Measurements from ENCODE around the gene PRKCSH.
"Not testable (repeated sequence)": the region's sequence is repeated elsewhere in the genome, so short reads cannot be mapped to it uniquely, and the experiment has no call there.

Gene PRKCSH

DNA sequence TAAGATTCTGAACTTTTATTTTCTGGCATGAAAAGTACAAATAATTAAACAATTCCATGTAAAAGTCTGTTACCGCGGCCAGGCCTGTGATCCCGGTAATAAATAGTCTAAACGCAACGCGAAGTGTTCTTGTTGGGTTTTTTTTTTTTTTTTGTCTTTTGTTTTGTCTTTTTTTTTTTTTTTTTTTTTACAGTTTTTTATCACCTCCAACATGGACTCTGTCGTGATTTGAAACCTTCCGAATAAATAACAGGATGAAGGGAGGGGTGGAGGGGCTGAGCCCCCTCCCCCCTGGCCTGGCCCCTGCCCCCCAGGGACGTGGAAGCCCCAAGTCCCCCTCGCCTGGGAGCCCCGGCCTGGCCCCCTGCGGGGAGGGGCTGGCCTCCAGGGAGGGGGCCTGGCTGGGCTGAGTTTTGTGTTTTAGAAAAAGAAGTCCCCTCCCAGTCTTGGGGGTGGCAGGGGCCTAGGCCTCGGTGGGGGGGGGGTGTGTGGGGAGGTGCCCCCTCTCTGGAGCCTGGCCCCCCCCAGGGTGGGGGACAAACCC lies 16.0 kb downstream of the PRKCSH start:
- FAIRE-seq: no peak

DNA sequence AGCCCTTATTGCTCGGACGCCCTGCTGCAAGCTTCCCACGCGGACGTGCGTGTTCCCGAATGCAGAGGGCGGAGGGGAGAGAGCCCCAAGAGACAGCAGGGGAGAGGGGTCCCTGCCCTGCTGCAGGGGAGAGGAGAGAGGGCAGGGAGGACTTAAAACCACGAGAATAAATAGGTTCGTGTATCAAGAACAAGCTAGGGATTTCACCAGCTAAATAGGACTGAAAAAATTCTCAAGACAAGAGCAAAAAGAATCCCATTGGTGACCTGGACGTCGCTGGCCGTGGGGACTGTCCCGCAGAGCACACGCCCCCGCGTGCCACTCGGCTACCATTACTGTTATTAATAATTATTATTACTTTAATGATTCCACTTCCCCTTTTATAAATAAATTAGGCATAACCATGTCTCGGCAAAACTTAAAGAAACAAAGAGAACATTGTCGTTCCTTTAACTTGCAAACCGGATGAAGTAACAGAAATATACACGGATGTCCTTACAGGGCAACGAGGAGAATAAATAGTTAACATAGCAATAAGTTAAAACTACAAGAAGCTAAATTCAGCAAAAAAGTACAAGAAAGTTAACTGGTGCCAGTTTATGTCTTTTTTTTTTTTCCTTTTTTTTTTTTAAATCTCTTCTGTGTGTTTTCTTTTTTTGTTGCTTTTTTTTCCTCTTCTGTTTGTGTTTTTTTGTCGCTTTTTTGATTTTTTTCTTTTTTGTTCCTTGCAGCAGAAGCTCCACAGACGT lies 16.6 kb downstream of the PRKCSH start:
- FAIRE-seq: no peak

DNA sequence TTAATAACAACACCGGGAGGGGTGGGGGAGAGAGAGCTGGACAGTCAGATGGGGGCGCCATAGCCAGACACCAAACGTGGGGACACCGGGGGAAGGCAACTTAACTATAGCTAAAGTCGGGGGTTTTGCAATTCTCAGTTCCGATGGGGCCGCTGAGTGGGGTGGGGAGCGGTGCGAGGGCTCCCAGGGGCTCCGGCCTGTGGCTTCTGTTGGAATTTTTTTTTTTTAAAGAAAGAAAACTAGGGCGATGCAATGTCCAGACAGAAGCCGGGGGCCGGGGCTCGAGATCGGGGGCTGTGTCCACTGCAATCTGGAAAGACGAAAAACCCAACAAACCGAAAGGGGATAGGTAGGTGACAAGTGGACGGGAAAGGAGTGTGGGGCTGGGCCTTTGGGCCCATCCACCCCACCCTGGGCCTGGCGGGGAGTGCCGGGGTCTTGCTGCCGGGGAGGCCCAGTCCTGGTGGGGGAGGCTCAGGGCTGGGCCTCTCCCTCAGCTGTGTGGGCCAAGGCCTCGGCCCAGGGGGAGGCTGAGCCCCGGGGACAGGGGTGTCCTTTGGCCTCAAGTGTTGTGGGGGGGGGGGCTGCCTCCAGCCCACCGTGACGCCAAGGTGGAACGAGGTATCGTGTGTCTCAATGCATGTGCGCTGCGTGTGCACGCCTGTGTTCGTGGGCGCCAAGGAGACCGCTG lies 17.3 kb downstream of the PRKCSH start:
- FAIRE-seq: no peak

- no peak for FAIRE-seq
These were observed 18.3 kb downstream of the PRKCSH start for GRCh38 chr19:11453468-11454341.

DNA sequence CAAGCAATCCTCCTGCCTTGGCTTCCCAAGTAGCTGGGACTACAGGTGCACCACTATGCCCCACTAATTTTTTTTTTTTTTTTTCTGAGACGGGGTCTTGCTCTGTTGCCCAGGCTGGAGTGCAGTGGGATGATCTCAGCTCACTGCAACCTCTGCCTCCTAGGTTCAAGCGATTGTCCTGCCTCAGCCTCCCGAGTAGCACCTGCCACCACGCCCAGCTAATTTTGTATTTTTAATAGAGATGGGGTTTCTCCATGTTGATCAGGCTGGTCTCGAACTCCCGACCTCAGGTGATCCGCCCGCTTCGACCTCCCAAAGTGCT lies 19.8 kb downstream of the PRKCSH start:
- FAIRE-seq: not testable (repeated sequence)

DNA sequence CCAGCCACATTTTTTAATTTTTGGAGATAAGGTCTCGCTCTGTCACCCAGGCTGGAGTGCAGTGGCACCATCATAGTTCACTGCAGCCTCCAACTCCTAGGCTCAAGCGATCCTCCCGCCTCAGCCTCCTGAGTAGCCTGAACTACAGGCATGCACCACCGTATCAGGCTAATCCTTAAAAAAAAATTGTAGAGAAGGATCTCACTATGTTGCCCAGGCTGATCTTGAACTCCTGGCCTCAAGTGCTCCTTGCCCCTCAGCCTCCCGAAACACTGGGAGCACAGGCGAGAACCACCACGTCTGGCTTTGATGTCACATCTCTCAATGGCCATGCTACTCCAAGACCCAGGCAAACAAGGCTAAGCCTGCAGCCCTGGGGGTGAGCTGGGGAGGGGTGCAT lies 21.2 kb downstream of the PRKCSH start:
- no peak for FAIRE-seq

DNA sequence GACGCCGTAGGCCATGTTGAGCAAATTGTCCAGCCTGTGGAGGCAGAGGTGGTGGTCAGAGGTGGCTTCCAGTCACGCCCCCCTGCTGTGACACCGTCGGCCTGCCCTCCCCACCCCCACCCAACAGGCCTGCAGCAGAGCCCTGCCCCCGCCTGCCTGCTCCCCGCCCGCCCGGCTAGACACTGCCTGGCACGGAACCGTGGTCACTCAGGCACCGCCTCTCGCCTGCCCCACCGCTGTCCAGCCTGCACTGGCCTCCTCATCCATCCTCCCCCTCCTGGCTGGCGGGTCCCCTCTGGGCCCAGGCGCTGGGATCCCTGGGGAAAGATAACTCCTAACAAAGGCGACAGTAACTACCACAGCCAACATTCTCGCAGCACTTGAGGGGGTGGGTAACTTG lies 21.7 kb downstream of the PRKCSH start:
- FAIRE-seq: no peak

DNA sequence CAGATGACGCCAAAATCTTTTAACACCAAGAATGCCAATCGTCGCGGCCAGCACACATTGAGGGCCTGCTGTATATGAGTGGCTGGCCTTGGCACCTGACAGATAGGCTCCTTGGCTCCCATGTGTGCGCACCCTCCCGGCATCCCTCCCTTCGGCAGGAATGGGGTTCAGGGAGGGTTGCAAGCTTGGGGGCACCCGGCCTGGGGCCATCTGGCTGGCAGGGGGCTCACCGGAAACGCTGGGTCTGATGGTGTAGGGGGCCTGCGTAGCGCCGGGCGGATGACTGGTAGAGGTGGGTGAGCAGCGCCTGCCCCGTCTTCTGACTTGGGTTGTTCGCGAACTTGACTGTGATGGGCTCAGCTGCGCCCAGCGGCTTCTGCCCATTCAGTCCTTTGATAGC lies 22.4 kb downstream of the PRKCSH start:
- FAIRE-seq: no peak

GRCh38 chr19:11458236-11458900 lies 22.9 kb downstream of the PRKCSH start:
- FAIRE-seq: no peak

DNA sequence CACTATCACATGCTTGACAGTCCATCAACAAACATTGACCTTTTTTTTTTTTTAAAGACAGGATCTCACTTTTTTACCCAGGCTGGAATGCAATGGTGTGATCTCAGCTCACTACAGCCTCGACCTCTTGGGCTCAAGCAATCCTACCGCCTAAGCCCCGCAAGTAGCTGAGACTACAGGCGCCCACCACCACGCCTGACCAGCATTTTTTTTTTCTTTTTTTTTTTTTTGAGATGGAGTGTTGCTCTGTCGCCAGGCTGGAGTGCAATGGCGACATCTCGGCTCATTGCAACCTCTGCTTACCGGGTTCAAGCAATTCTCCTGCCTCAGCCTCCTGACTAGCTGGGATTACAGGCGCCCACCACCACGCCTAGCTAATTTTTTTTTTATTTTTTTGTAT lies 23.5 kb downstream of the PRKCSH start:
- FAIRE-seq: not testable (repeated sequence)

DNA sequence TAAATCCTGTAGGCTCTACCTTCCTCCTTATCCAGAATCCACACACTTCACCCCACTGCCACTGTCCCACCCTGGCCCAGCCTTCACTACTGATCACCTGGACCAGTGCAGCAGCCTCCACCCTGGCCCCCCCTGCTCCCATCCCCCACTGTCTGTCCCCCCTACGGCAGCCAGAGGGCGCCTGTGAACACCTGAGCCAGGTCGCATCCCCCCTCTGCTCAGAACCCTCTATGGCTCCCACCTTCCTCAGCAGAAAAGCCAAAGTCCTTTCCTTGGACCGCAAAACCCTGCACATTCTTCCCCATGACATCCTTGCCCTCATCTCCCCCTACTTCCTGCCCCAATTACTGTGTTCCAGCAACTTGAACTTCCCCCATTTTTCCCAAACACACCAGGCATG lies 24.8 kb downstream of the PRKCSH start:
- no peak for FAIRE-seq

- no peak for FAIRE-seq
These were observed 26.0 kb downstream of the PRKCSH start for GRCh38 chr19:11461453-11461852.

DNA sequence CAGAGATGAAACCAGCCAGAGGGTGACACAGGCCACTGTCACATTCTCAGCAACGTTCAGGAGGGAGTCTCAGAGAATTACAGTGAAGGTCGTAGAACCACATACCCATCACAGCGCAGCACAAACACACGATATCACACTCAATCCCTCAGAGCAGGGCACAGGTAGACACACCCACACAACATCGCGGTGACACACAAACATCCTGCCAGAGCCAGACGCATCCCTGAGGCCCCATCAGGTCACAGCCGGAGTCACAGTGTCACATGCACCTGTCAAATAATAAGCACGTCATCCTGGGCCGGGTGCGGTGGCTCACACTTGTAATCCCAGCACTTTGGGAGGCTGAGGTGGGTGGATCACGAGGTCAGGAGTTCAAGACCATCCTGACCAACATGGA lies 28.0 kb downstream of the PRKCSH start:
- no peak for FAIRE-seq

DNA sequence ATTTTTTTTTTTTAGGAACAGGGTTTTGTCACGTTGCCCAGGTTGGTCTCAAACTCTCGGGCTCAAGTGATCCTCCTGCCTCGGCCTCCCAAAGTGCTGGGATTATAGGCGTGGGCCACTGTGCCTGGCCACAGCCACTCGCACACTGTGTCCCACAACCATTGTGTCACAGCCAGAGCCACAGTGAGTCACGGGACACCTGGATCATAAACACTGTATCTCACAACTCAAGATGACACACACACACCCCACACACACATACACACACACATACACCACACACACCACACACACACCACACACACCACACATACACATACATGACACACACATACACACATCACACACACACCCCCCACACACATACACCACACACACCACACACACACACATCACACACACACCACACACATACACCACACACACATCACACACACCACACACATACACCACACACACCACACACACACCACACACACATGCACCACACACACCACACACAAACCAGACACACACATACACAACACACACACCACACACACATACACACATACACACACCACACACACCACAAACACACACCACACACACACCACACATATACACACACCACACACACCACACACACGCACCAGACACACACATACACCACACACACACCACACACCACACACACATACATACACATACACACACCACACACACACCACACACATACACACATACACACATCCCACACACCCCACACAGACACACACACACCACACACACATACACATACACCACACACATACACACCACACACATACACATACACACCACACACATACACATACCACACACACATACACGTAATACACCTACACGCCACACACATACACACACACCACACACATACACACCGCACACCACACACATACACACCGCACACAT lies 29.2 kb downstream of the PRKCSH start:
- no peak for FAIRE-seq

GRCh38 chr19:11465600-11465999 lies 30.2 kb downstream of the PRKCSH start:
- FAIRE-seq: no peak

GRCh38 chr19:11468266-11468845 lies 32.9 kb downstream of the PRKCSH start:
- FAIRE-seq: not testable (repeated sequence)

GRCh38 chr19:11473725-11474124 lies 38.3 kb downstream of the PRKCSH start:
- no peak for FAIRE-seq

DNA sequence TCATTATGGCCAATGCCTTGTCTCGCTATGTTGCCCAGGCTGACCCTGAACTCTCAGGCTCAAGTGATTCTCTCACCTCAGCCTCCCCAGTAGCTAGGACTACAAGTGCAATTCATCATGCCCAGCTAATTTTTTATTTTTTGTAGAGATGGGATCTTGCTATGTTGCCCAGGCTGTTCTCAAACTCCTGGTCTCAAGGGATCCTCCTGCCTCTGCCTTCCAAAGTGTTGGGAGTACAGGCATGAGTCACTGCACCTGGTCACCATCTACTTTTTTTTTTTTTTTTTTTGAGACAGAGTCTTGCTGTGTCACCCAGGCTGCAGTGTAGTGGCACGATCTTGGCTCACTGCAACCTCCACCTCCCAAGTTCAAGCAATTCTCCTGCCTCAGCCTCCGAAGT lies 39.9 kb downstream of the PRKCSH start:
- FAIRE-seq: not testable (repeated sequence)

- FAIRE-seq: no peak
These were observed 40.4 kb downstream of the PRKCSH start for GRCh38 chr19:11475861-11476260.

GRCh38 chr19:11478167-11479089 lies 43.0 kb downstream of the PRKCSH start:
- no peak for FAIRE-seq

Measured in colon (tissue), 2 donors.